ENCODE measurements around the gene RAB6B. TPM values are rescaled to one million over a fixed set of nuclear protein-coding genes. Genes with fewer than 3 reads are reported as not detected.

Gene RAB6B
- total RNA-seq, 2 donors from 2014 or later: 2.2 to 3.0 TPM

GRCh38 chr3:133827684-133828083 is 68.0 kb downstream of the RAB6B start:
- Mint-ChIP-seq H3K9me3 (no peaks in the 10 kb centered on the region), H3K27me3 (ENCODE audit: insufficient read depth) (no peaks in the 10 kb centered on the region), H3K4me3 (no peak overlapping the region), H3K27ac (no peak overlapping the region), H3K36me3 (ENCODE audit: low read depth) (peaks cover 10% of the 10 kb centered on the region), H3K4me1 (no peaks in the 10 kb centered on the region)
- TF ChIP-seq CTCF (conservative IDR thresholded peaks at IDR 0.05): no peak
- Histone ChIP-seq H3K27me3 (ENCODE audit: control insufficient read depth, insufficient read depth, low read length, poor library complexity, severe bottlenecking) (no peaks in the 10 kb centered on the region), H3K36me3 (ENCODE audit: control insufficient read depth, insufficient read depth, low read length) (no peaks in the 10 kb centered on the region), H3K27ac (ENCODE audit: low read depth, low read length) (no peak overlapping the region), H3K4me3 (ENCODE audit: low read length) (no peak overlapping the region), H3K4me1 (ENCODE audit: control insufficient read depth, insufficient read depth, low read length) (no peaks in the 10 kb centered on the region), H3K9me3 (ENCODE audit: control insufficient read depth, low read length) (no peaks in the 10 kb centered on the region), H3K9ac (ENCODE audit: extremely low read depth, low read length, poor library complexity, severe bottlenecking) (no peak overlapping the region)
- DNase-seq: no peak
- 89% methylated on average over 3 of the region's 4 CpGs; no CpG with 5 or more reads in 1 of the 2 experiments for WGBS, 2 experiments (ENCODE audit: insufficient coverage in 1 of 2, insufficient read length in 1 of 2)

- Mint-ChIP-seq H3K27ac (no peak overlapping the region), H3K4me1 (no peaks in the 10 kb centered on the region), H3K9me3 (no peaks in the 10 kb centered on the region), H3K4me3 (no peak overlapping the region), H3K27me3 (ENCODE audit: insufficient read depth) (no peaks in the 10 kb centered on the region), H3K36me3 (ENCODE audit: low read depth) (peaks cover 16% of the 10 kb centered on the region)
- no peaks in the 10 kb centered on the region for H3K9me3 ChIP-seq (ENCODE audit: control insufficient read depth, low read length)
- no peak overlapping the region for H3K9ac ChIP-seq (ENCODE audit: extremely low read depth, low read length, poor library complexity, severe bottlenecking)
- H3K4me3 ChIP-seq (ENCODE audit: low read length): no peak overlapping the region
- no peak for DNase-seq
- peaks cover 2% of the 10 kb centered on the region for H3K4me1 ChIP-seq (ENCODE audit: control insufficient read depth, insufficient read depth, low read length)
- 79% methylated on average over 1 of the region's 1 CpG; no CpG with 5 or more reads in 1 of the 2 experiments for WGBS, 2 experiments (ENCODE audit: insufficient coverage in 1 of 2, insufficient read length in 1 of 2)
- no peak overlapping the region for H3K27ac ChIP-seq (ENCODE audit: low read depth, low read length)
- H3K27me3 ChIP-seq (ENCODE audit: control insufficient read depth, insufficient read depth, low read length, poor library complexity, severe bottlenecking): no peaks in the 10 kb centered on the region
- H3K36me3 ChIP-seq (ENCODE audit: control insufficient read depth, insufficient read depth, low read length): peaks cover 3% of the 10 kb centered on the region
- TF ChIP-seq CTCF (conservative IDR thresholded peaks at IDR 0.05): no peak
Observed at GRCh38 chr3:133827136-133827535, 68.5 kb downstream of the RAB6B start.

GRCh38 chr3:133825969-133826727 is 69.5 kb downstream of the RAB6B start:
- Mint-ChIP-seq H3K27me3 (ENCODE audit: insufficient read depth) (no peaks in the 10 kb centered on the region), H3K27ac (no peak overlapping the region), H3K4me1 (no peaks in the 10 kb centered on the region), H3K9me3 (no peaks in the 10 kb centered on the region), H3K36me3 (ENCODE audit: low read depth) (peaks cover 22% of the 10 kb centered on the region), H3K4me3 (no peak overlapping the region)
- H3K9me3 ChIP-seq (ENCODE audit: control insufficient read depth, low read length): no peaks in the 10 kb centered on the region
- peaks cover 9% of the 10 kb centered on the region for H3K36me3 ChIP-seq (ENCODE audit: control insufficient read depth, insufficient read depth, low read length)
- H3K27me3 ChIP-seq (ENCODE audit: control insufficient read depth, insufficient read depth, low read length, poor library complexity, severe bottlenecking): no peaks in the 10 kb centered on the region
- no peak for TF ChIP-seq CTCF (conservative IDR thresholded peaks at IDR 0.05)
- no peak for DNase-seq
- H3K4me1 ChIP-seq (ENCODE audit: control insufficient read depth, insufficient read depth, low read length): peaks cover 2% of the 10 kb centered on the region
- H3K27ac ChIP-seq (ENCODE audit: low read depth, low read length): no peak overlapping the region
- H3K9ac ChIP-seq (ENCODE audit: extremely low read depth, low read length, poor library complexity, severe bottlenecking): no peak overlapping the region
- WGBS, 2 experiments (ENCODE audit: insufficient coverage in 1 of 2, insufficient read length in 1 of 2): 90 to 93% methylated on average over 10 to 12 of the region's 12 CpGs
- H3K4me3 ChIP-seq (ENCODE audit: low read length): no peak overlapping the region

Measured in endodermal cell (in vitro differentiated cells).